Naive thymus-derived CD4-positive, alpha-beta T cell (primary cell): Measurements from ENCODE around the gene PLCH2. TPM values are rescaled to one million over a fixed set of nuclear protein-coding genes. Genes with fewer than 3 reads are reported as not detected.

Source experiments
- ATAC-seq: fragments of 150-1000 bp; cut with Tn5 transposase; 2 replicates; pipeline ENCODE4 v1.10.0; 2021; ENCODE audit warnings: mild to moderate bottlenecking, moderate library complexity
- CTCF ChIA-PET: fragments of 350-600 bp; sonication (Branson Sonifier 250); formaldehyde crosslinking; loops from one replicate; lab custom pipeline; 2021; ENCODE audit warnings: antibody characterized with exemption; lab: Charles Lee
- POLR2A ChIA-PET: fragments of 350-600 bp; sonication (Branson Sonifier 250); formaldehyde crosslinking; loops from one replicate; lab custom pipeline; 2021; ENCODE audit warnings: antibody characterized with exemption, inconsistent platforms; lab: Charles Lee
- DNase-seq, 9 donors: peaks; one replicate each; pipeline versions ENCODE4 v3.0.0 to v3.0.0-alpha.2; 2020 to 2022; ENCODE audit warnings: mixed read lengths in 1 of 9
- H3K27ac ChIP-seq: one replicate; pipeline ENCODE4 v1.7.0; 2013; ENCODE audit warnings: mild to moderate bottlenecking, low read depth, low read length, moderate library complexity
- H3K27me3 ChIP-seq, 2 donors: one replicate each; pipeline ENCODE4 v1.7.0; 2013; ENCODE audit warnings: low read length in 2 of 2, mild to moderate bottlenecking in 2 of 2, moderate library complexity in 2 of 2; ENCODE audit not compliant: control insufficient read depth in 2 of 2, insufficient read depth in 2 of 2
- H3K36me3 ChIP-seq, 3 experiments: 1 replicate in 2 of 3; 2 replicates in 1 of 3; pipeline ENCODE4 v1.7.0; 2013; ENCODE audit warnings: low read length in 3 of 3, mild to moderate bottlenecking in 3 of 3, moderate library complexity in 1 of 3; ENCODE audit not compliant: insufficient read depth in 3 of 3, control insufficient read depth in 2 of 3
- H3K4me1 ChIP-seq, 2 donors: one replicate each; pipeline ENCODE4 v1.7.0; 2013; ENCODE audit warnings: low read length in 2 of 2, mild to moderate bottlenecking in 2 of 2, moderate library complexity in 1 of 2; ENCODE audit not compliant: control insufficient read depth in 2 of 2, insufficient read depth in 2 of 2
- H3K4me3 ChIP-seq: 2 replicates; pipeline ENCODE4 v1.7.0; 2013; ENCODE audit warnings: mild to moderate bottlenecking, low read length
- H3K9me3 ChIP-seq, 3 experiments: 1 replicate in 2 of 3; 2 replicates in 1 of 3; pipeline ENCODE4 v1.7.0; 2013; ENCODE audit warnings: low read length in 3 of 3; ENCODE audit not compliant: control insufficient read depth in 2 of 3
- H3K27ac Mint-ChIP-seq, 9 donors: one replicate each; pipeline ENCODE4 v1.8.0; 2020 to 2022; ENCODE audit warnings: mixed read lengths in 9 of 9, mild to moderate bottlenecking in 8 of 9, moderate library complexity in 5 of 9, inconsistent platforms in 2 of 9
- H3K27me3 Mint-ChIP-seq, 5 donors: one replicate each; pipeline ENCODE4 v1.8.0; 2021 to 2022; ENCODE audit warnings: mixed read lengths in 5 of 5, mild to moderate bottlenecking in 1 of 5
- H3K36me3 Mint-ChIP-seq, 5 donors: one replicate each; pipeline ENCODE4 v1.8.0; 2020 to 2022; ENCODE audit warnings: mixed read lengths in 5 of 5, mild to moderate bottlenecking in 3 of 5, inconsistent platforms in 1 of 5
- H3K4me1 Mint-ChIP-seq, 7 donors: one replicate each; pipeline ENCODE4 v1.8.0; 2020 to 2022; ENCODE audit warnings: mixed read lengths in 7 of 7, mild to moderate bottlenecking in 3 of 7, inconsistent platforms in 1 of 7
- H3K4me3 Mint-ChIP-seq, 10 donors: one replicate each; pipeline ENCODE4 v1.8.0; 2020 to 2022; ENCODE audit warnings: mild to moderate bottlenecking in 10 of 10, mixed read lengths in 10 of 10, moderate library complexity in 6 of 10, inconsistent platforms in 2 of 10
- H3K9me3 Mint-ChIP-seq, 11 donors: one replicate each; pipeline ENCODE4 v1.8.0; 2020 to 2022; ENCODE audit warnings: mixed read lengths in 11 of 11, mild to moderate bottlenecking in 4 of 11, inconsistent platforms in 1 of 11, moderate library complexity in 1 of 11
- intact Hi-C, 2 donors: fragments of 100-400 bp; cut with micrococcal nuclease; formaldehyde crosslinking; loops; one replicate each; pipeline ENCODE4 v1.15.1; 2023
- polyA plus RNA-seq, 2 donors: library from polyadenylated mRNA; unstranded; fragments of 300-500 nt; fragmentation: Illumina TruSeq; gene quantifications; one replicate each; pipeline ENCODE4 v1.2.3, GENCODE V29; 2021
- total RNA-seq, 6 experiments: library from RNA in 5 of 6; stranded (reverse) in 5 of 6; gene quantifications; 1 replicate in 5 of 6; 2 replicates in 1 of 6; pipeline ENCODE4 v1.2.3 and lab custom pipeline; 2021 to 2026

The PLCH2 gene
- total and polyA plus RNA-seq, 7 experiments from 2014 or later = 0.11 to 37.4 (median 11.8) TPM

DNA sequence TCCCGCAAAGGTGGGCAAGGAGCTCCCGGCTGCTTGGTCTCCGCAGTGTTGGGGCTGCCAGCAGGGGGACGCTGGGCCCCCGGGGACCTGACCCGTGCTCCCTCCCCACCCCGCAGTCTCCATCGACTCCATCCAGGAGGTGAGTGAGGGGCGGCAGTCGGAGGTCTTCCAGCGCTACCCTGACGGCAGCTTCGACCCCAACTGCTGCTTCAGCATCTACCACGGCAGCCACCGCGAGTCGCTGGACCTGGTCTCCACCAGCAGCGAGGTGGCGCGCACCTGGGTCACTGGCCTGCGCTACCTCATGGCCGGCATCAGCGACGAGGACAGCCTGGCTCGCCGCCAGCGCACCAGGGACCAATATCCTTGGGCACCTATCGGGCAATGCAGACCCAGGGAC is 3.5 kb downstream of the PLCH2 start:
- no peak overlapping the region for H3K4me3 ChIP-seq
- H3K27ac Mint-ChIP-seq = no peak overlapping the region
- intact Hi-C loops = no loop called here
- no peaks in the 10 kb centered on the region for H3K36me3 Mint-ChIP-seq
- no peaks in the 10 kb centered on the region for H3K9me3 Mint-ChIP-seq
- no peak overlapping the region for H3K27ac ChIP-seq
- H3K27me3 ChIP-seq = no peaks in the 10 kb centered on the region
- ChIA-PET CTCF (interaction anchor here (0.6 kb wide), 1 partner anchor 170 kb away, joined by 7 read pairs; no protein-coding TSS in a partner anchor), POLR2A (no interaction called here)
- ATAC-seq (no peak), DNase-seq (no peak)
- H3K27me3 Mint-ChIP-seq = no peaks in the 10 kb centered on the region
- H3K9me3 ChIP-seq = no peaks in the 10 kb centered on the region
- H3K4me1 Mint-ChIP-seq = peaks cover 0 to 4% (median 0%) of the 10 kb centered on the region in 7 donors
- no peak overlapping the region for H3K4me3 Mint-ChIP-seq
- no peaks in the 10 kb centered on the region for H3K4me1 ChIP-seq
- H3K36me3 ChIP-seq = no peaks in the 10 kb centered on the region

DNA sequence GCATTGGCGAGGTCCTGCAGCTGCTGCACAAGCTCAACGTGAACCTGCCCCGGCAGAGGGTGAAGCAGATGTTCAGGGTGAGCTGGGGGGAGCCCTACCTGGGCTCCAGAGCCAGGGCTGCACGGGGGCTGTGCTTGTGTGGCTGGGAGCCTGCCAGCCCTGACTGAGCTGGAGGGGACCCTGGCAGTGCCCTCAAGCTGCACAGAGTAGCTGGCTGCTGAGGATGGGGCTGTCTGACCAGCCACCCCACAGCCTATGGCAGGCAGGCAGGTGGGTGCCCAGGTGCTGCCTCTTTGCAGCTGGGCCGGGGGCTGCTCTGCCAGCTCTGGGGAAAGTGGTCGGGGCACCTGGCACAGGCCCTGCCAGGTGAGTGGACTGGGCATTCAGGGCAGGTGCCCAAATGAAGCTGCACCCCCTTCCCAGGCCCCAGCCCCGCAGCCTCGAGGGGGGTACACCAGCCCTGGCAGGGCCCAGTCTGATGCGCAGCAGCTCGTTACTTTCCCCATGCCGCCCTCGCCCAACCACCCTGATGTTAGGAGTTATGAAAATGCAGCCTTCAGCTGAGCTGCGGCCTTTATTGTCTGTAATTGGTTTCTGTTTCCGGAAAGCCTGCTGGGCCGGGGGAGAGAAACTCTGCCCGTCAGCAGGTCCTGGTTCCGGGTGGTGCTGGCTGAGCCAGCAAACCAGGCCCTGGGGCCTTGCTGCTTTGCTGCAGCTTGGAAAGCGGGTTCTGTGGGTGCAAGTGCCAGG is 4.3 kb downstream of the PLCH2 start:
- Mint-ChIP-seq H3K36me3 (no peaks in the 10 kb centered on the region), H3K4me1 (peaks cover 0 to 4% (median 0%) of the 10 kb centered on the region in 7 donors), H3K9me3 (peaks cover 0 to 2% (median 0%) of the 10 kb centered on the region in 11 donors), H3K4me3 (no peak overlapping the region), H3K27ac (no peak overlapping the region), H3K27me3 (no peaks in the 10 kb centered on the region)
- Histone ChIP-seq H3K4me3 (no peak overlapping the region), H3K27me3 (no peaks in the 10 kb centered on the region), H3K27ac (no peak overlapping the region), H3K36me3 (no peaks in the 10 kb centered on the region), H3K9me3 (no peaks in the 10 kb centered on the region), H3K4me1 (no peaks in the 10 kb centered on the region)
- no peak for DNase-seq
- ChIA-PET CTCF (no interaction called here), POLR2A (no interaction called here)
- intact Hi-C loops = no loop called here
- no peak for ATAC-seq

DNA sequence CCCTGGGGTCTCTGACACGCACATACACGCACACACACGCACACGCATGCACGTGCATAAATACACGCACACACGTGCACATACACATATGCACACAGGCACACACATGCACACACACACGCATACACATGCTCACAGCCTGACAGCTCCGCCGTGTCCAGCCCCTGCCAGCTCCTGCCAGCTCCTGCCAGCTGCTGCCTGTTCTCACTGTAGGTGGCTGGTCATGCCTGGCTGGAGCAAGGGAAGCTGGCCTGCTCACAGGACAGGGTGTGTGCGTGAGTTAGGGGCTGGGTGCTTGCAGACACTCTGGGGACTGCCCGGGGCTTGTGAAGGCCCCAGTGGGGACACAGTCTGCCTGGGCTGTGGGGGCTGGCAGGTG is 4.9 kb downstream of the PLCH2 start:
- H3K36me3 Mint-ChIP-seq = no peaks in the 10 kb centered on the region
- no peaks in the 10 kb centered on the region for H3K9me3 ChIP-seq
- no peaks in the 10 kb centered on the region for H3K27me3 ChIP-seq
- H3K4me3 Mint-ChIP-seq = no peak overlapping the region
- DNase-seq = no peak
- H3K4me1 ChIP-seq = no peaks in the 10 kb centered on the region
- no peaks in the 10 kb centered on the region for H3K36me3 ChIP-seq
- intact Hi-C loops = no loop called here
- H3K9me3 Mint-ChIP-seq = peaks cover 0 to 2% (median 0%) of the 10 kb centered on the region in 11 donors
- no peak overlapping the region for H3K27ac Mint-ChIP-seq
- CTCF ChIA-PET = interaction anchor here (0.5 kb wide), 1 partner anchor 1003 kb away, joined by 4 read pairs; no protein-coding TSS in a partner anchor
- POLR2A ChIA-PET = no interaction called here
- ATAC-seq = no peak
- no peak overlapping the region for H3K4me3 ChIP-seq
- H3K4me1 Mint-ChIP-seq = peaks cover 0 to 4% (median 0%) of the 10 kb centered on the region in 7 donors
- H3K27me3 Mint-ChIP-seq = no peaks in the 10 kb centered on the region
- H3K27ac ChIP-seq = no peak overlapping the region

DNA sequence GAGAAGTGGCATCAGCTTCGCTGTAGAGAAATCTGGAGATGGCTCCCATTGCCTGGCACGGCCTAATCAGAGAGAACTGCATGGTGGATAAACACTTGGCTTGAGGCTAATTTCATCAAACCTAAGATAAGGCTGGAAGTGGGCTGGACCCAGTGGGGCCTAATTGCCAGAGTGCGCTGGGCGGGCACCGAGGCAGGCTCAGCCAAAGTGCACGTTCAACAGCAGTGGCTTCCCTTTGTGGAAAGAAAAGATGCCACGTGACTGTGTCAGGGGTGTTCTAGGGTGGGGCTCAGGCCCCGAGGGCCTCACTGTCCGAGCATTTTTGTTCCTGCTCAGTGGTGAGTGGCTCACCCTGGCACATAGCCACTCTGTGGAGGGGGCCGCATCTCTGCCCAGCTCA is 5.8 kb downstream of the PLCH2 start:
- intact Hi-C loops = no loop called here
- H3K4me3 Mint-ChIP-seq = no peak overlapping the region
- Histone ChIP-seq H3K27me3 (no peaks in the 10 kb centered on the region), H3K4me3 (no peak overlapping the region), H3K27ac (no peak overlapping the region), H3K9me3 (no peaks in the 10 kb centered on the region), H3K4me1 (no peaks in the 10 kb centered on the region), H3K36me3 (no peaks in the 10 kb centered on the region)
- DNase-seq = no peak
- POLR2A ChIA-PET = no interaction called here
- peaks cover 0 to 4% (median 0%) of the 10 kb centered on the region in 7 donors for H3K4me1 Mint-ChIP-seq
- CTCF ChIA-PET = no interaction called here
- H3K27ac Mint-ChIP-seq = no peak overlapping the region
- ATAC-seq = no peak
- no peaks in the 10 kb centered on the region for H3K27me3 Mint-ChIP-seq
- no peaks in the 10 kb centered on the region for H3K36me3 Mint-ChIP-seq
- H3K9me3 Mint-ChIP-seq = peaks cover 0 to 2% (median 0%) of the 10 kb centered on the region in 11 donors

DNA sequence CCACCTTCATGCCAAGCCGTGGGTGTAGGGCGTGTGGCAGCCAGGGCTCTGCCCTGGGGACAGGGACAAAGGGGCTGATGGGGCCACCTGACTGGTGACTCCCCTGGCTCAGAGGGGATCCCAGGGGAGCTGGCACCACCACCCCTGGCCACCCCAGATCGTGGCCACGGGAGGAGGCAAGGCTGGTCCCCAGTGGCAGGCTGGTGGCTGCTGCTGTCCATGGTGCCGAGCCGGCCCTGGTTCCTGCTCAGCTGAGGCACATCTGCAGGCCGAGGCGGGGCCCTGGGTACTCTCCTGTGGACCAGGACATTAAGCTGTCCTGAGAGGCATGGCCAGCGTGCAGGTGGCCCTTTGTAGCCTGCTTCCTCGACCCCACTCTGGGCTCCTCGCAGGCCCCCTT is 6.5 kb downstream of the PLCH2 start:
- Mint-ChIP-seq H3K4me3 (no peak overlapping the region), H3K27me3 (no peaks in the 10 kb centered on the region), H3K36me3 (peaks cover 0 to 4% (median 2%) of the 10 kb centered on the region in 5 donors), H3K27ac (no peak overlapping the region), H3K9me3 (peaks cover 0 to 2% (median 0%) of the 10 kb centered on the region in 11 donors), H3K4me1 (peaks cover 0 to 4% (median 0%) of the 10 kb centered on the region in 7 donors)
- H3K27me3 ChIP-seq = no peaks in the 10 kb centered on the region
- DNase-seq (no peak), ATAC-seq (no peak)
- no peaks in the 10 kb centered on the region for H3K9me3 ChIP-seq
- H3K36me3 ChIP-seq = peaks cover 0 to 5% (median 0%) of the 10 kb centered on the region in 3 experiments
- no peak overlapping the region for H3K4me3 ChIP-seq
- intact Hi-C loops = no loop called here
- no peak overlapping the region for H3K27ac ChIP-seq
- no peaks in the 10 kb centered on the region for H3K4me1 ChIP-seq
- ChIA-PET POLR2A (no interaction called here), CTCF (no interaction called here)

DNA sequence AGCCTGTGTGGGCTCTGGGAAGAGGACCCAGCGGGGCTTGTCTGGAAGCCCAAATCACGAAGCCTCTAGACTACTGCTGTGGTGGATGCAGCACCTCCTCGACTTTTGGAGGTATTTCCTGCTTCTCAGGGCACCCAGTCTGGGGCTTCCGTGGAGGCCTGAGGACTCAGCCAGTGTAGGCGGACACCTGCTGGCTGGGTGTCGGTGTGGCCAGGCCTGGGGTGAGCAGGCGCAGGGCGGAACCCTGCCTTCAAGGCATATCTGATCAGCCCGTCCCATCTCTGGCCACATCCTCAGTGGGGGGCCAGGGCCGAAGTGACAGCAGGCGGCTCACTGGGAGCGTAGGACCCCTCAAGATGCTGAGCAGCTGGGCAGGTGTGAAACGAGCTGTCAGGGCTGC is 6.9 kb downstream of the PLCH2 start:
- CTCF ChIA-PET = no interaction called here
- H3K4me3 Mint-ChIP-seq = no peak overlapping the region
- H3K4me1 Mint-ChIP-seq = peaks cover 0 to 4% (median 0%) of the 10 kb centered on the region in 7 donors
- peaks cover 0 to 10% (median 0%) of the 10 kb centered on the region in 3 experiments for H3K36me3 ChIP-seq
- peaks cover 2 to 8% (median 6%) of the 10 kb centered on the region in 5 donors for H3K36me3 Mint-ChIP-seq
- H3K4me3 ChIP-seq = no peak overlapping the region
- ATAC-seq (no peak), DNase-seq (no peak)
- H3K9me3 Mint-ChIP-seq = peaks cover 0 to 6% (median 2%) of the 10 kb centered on the region in 11 donors
- no peaks in the 10 kb centered on the region for H3K27me3 Mint-ChIP-seq
- H3K9me3 ChIP-seq = peaks cover 0 to under 1% (median 0%) of the 10 kb centered on the region in 3 experiments
- no peak overlapping the region for H3K27ac ChIP-seq
- no peaks in the 10 kb centered on the region for H3K27me3 ChIP-seq
- no peak overlapping the region for H3K27ac Mint-ChIP-seq
- intact Hi-C loops = no loop called here
- POLR2A ChIA-PET = no interaction called here
- H3K4me1 ChIP-seq = no peaks in the 10 kb centered on the region
